Suprapubic skin (tissue), 4 donors: ENCODE results near the gene CRACDL. TPM values are rescaled to one million over a fixed set of nuclear protein-coding genes. Genes with fewer than 3 reads are reported as not detected.

Experiments used
- DNase-seq, 2 donors: peaks; one replicate each; pipeline ENCODE4 v3.0.0-alpha.2; 2019; ENCODE audit warnings: low spot score in 2 of 2
- H3K27ac ChIP-seq: fragments of 200-600 bp; sonication (generic); one replicate; pipeline ENCODE4 v1.5.1; 2019
- H3K27me3 ChIP-seq: fragments of 200-600 bp; sonication (generic); one replicate; pipeline ENCODE4 v1.5.1; 2019
- H3K36me3 ChIP-seq: fragments of 200-600 bp; sonication (generic); one replicate; pipeline ENCODE4 v1.5.1; 2019
- H3K4me1 ChIP-seq: fragments of 200-600 bp; sonication (generic); one replicate; pipeline ENCODE4 v1.5.1; 2019
- H3K4me3 ChIP-seq: fragments of 200-600 bp; sonication (generic); one replicate; pipeline ENCODE4 v1.5.1; 2019; ENCODE audit warnings: mild to moderate bottlenecking
- H3K9me3 ChIP-seq: fragments of 200-600 bp; sonication (generic); one replicate; pipeline ENCODE4 v1.5.1; 2019
- EP300 ChIP-seq: sonication (generic); formaldehyde crosslinking; IDR thresholded peaks from one replicate; pipeline ENCODE4 v1.6.1; 2017; ENCODE audit warnings: antibody characterized with exemption
- POLR2A ChIP-seq, 2 donors: fragments of 450-650 bp; IDR thresholded peaks; one replicate each; pipeline ENCODE4 v1.6.1; 2017; ENCODE audit warnings: antibody characterized with exemption in 2 of 2, mild to moderate bottlenecking in 2 of 2, moderate library complexity in 2 of 2
- POLR2AphosphoS5 ChIP-seq, 3 donors: sonication (generic); formaldehyde crosslinking; IDR thresholded peaks; one replicate each; pipeline ENCODE4 v1.6.1; 2017; ENCODE audit warnings: antibody characterized with exemption in 3 of 3
- WGBS: methylation state at CpG from one replicate; pipeline ENCODE4 v1.1.5; 2018; 5-methylcytosine and 5-hydroxymethylcytosine counted together
- total RNA-seq, 4 donors: library from RNA; depleted of rRNA; stranded (reverse); fragments of >200 nt; gene quantifications; one replicate each; pipeline ENCODE4 v1.1.0, GENCODE V29; 2016
- TF ChIP-seq, protein P1 (sequence below), 2 donors: fragments of 200-600 bp in 1 of 2; fragments of 450-650 bp in 1 of 2; sonication (generic) in 1 of 2; IDR thresholded peaks; one replicate each; pipeline ENCODE4 v1.5.1; 2016 to 2019; ENCODE audit warnings: antibody characterized with exemption in 2 of 2, mild to moderate bottlenecking in 1 of 2, moderate library complexity in 1 of 2

CRACDL gene
- total RNA-seq, 4 donors from 2014 or later = 5.2 to 13.0 (median 11.3) TPM

DNA sequence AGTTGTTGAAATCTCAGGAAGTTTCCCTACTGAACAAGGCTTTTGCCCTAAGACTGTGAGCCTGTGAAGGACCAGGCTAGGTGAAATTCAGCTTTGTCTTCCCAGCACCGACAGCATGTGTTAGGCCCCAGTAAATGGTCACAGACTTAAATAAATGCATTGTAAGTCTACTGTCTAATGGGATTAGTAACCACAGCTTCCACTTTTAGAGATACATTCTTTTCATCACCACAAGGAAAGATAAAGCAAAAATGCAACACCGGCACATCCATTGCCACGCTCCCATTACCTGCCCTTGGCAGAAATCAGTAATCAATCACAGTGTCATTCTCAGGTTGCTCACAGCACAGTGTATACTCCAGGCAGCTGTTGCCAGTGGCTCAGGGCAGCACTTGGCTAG is 59.3 kb downstream of the CRACDL start:
- 69% methylated on average over 3 of the region's 3 CpGs for WGBS
- H3K36me3 ChIP-seq = no peaks in the 10 kb centered on the region
- peaks cover 17% of the 10 kb centered on the region for H3K4me1 ChIP-seq
- no peak for DNase-seq
- H3K4me3 ChIP-seq = no peak overlapping the region
- H3K27me3 ChIP-seq = no peaks in the 10 kb centered on the region
- TF ChIP-seq EP300 = no peak
- TF ChIP-seq, protein P1, sequence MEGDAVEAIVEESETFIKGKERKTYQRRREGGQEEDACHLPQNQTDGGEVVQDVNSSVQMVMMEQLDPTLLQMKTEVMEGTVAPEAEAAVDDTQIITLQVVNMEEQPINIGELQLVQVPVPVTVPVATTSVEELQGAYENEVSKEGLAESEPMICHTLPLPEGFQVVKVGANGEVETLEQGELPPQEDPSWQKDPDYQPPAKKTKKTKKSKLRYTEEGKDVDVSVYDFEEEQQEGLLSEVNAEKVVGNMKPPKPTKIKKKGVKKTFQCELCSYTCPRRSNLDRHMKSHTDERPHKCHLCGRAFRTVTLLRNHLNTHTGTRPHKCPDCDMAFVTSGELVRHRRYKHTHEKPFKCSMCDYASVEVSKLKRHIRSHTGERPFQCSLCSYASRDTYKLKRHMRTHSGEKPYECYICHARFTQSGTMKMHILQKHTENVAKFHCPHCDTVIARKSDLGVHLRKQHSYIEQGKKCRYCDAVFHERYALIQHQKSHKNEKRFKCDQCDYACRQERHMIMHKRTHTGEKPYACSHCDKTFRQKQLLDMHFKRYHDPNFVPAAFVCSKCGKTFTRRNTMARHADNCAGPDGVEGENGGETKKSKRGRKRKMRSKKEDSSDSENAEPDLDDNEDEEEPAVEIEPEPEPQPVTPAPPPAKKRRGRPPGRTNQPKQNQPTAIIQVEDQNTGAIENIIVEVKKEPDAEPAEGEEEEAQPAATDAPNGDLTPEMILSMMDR (IDR thresholded peaks at IDR 0.05) = no peak
- no peak for TF ChIP-seq POLR2AphosphoS5 (IDR thresholded peaks at IDR 0.05)
- TF ChIP-seq POLR2A (IDR thresholded peaks at IDR 0.05) = no peak
- no peaks in the 10 kb centered on the region for H3K9me3 ChIP-seq
- H3K27ac ChIP-seq = no peak overlapping the region

DNA sequence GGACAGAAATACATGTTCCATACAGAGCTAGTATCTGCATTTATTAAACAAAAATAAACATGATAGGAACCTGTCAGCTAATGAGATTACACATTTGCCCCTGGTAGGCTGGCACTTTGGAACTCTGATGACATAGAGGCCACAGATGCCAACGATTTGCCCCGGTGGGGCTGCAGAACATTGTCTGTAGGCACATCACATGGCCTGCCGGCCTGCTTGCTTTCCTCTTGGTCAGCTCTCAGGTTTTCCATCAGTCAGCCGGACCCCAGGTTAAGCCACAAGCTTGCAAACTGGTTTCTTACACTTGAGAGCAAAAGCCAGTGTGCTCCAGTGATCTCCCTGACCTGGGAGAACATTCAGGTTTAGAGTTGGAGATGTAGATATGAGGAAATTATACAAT is 60.3 kb downstream of the CRACDL start:
- H3K27me3 ChIP-seq = no peaks in the 10 kb centered on the region
- no peak overlapping the region for H3K27ac ChIP-seq
- TF ChIP-seq EP300 (no peak), POLR2A (IDR thresholded peaks at IDR 0.05) (no peak), POLR2AphosphoS5 (IDR thresholded peaks at IDR 0.05) (no peak)
- TF ChIP-seq, protein P1 (IDR thresholded peaks at IDR 0.05) = no peak
- no peaks in the 10 kb centered on the region for H3K36me3 ChIP-seq
- H3K9me3 ChIP-seq = no peaks in the 10 kb centered on the region
- no peak for DNase-seq
- H3K4me1 ChIP-seq = peaks cover 8% of the 10 kb centered on the region
- 87% methylated on average over 4 of the region's 4 CpGs for WGBS
- H3K4me3 ChIP-seq = no peak overlapping the region

DNA sequence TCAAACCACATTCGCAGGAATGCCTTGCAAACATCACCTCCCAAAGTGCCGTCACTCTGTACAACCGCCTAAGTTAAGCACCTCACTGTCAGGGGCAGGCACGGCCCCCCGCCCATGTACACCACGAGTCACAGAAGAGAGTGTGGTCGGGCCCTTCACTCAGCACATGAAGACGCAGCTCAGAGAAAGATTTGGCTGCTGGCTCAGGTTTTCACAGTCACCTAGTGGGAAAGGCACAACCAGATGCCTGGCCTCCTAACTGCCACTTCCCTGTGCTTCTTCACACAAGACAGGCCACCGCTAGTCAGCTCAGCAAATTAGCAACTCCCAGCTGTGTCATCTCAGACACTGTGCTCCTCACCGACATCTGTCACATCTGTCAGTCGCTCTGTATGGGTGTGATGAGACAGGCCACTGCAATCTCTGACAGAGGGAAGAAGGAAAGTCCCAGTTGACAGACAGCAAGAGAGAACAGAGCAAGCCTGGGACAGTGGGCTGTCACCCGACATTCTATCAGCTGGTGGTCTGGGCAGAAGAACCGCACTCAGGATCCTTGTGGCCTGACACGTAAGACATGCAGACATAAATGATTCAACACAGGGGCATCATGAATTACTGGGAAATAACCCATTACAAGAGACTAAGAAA is 60.8 kb downstream of the CRACDL start:
- peaks cover 10% of the 10 kb centered on the region for H3K4me1 ChIP-seq
- WGBS = 72% methylated on average over 7 of the region's 14 CpGs

GRCh38 chr2:98874186-98874689 is 61.8 kb downstream of the CRACDL start:
- H3K4me3 ChIP-seq = no peak overlapping the region
- no peak for DNase-seq
- H3K36me3 ChIP-seq = no peaks in the 10 kb centered on the region
- H3K27me3 ChIP-seq = no peaks in the 10 kb centered on the region
- peaks cover 10% of the 10 kb centered on the region for H3K4me1 ChIP-seq
- H3K9me3 ChIP-seq = no peaks in the 10 kb centered on the region
- 89% methylated on average over 10 of the region's 11 CpGs for WGBS
- no peak overlapping the region for H3K27ac ChIP-seq
- TF ChIP-seq, protein P1 (IDR thresholded peaks at IDR 0.05) = no peak

More for the DNA sequence above, 60.8 kb downstream of the CRACDL start:
- H3K36me3 ChIP-seq = no peaks in the 10 kb centered on the region
- no peaks in the 10 kb centered on the region for H3K27me3 ChIP-seq
- DNase-seq = no peak
- TF ChIP-seq, protein P1 (IDR thresholded peaks at IDR 0.05) = no peak
- no peak for TF ChIP-seq EP300
- TF ChIP-seq POLR2A (IDR thresholded peaks at IDR 0.05) = no peak
- no peak for TF ChIP-seq POLR2AphosphoS5 (IDR thresholded peaks at IDR 0.05)
- no peak overlapping the region for H3K4me3 ChIP-seq
- H3K27ac ChIP-seq = no peak overlapping the region
- no peaks in the 10 kb centered on the region for H3K9me3 ChIP-seq

DNA sequence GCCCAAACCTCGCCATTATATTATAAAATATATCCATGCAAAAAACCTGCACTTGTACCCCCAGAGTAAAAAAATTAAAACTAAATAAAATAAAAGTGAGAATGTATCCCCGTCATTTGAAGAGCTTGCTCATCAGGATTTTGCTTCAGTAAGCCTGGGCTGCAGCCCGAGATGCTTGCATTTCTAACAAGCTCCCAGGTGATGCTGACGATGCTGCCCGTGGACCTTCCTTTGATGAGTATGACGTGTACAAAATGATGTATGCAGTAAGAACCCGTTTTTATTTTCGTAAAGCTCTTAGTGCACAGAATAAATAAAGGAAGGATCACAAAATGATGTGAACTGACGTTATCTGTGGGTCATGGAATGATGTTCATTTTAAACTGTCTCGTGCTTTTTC is 63.5 kb downstream of the CRACDL start:
- DNase-seq = no peak
- Histone ChIP-seq H3K27me3 (no peaks in the 10 kb centered on the region), H3K4me1 (peaks cover 24% of the 10 kb centered on the region), H3K36me3 (no peaks in the 10 kb centered on the region), H3K4me3 (no peak overlapping the region), H3K9me3 (no peaks in the 10 kb centered on the region), H3K27ac (no peak overlapping the region)
- 88% methylated on average over 10 of the region's 10 CpGs for WGBS
- TF ChIP-seq EP300 (no peak), POLR2AphosphoS5 (IDR thresholded peaks at IDR 0.05) (no peak), POLR2A (IDR thresholded peaks at IDR 0.05) (no peak)
- TF ChIP-seq, protein P1 (IDR thresholded peaks at IDR 0.05) = no peak
